ENCODE data around the gene SLC22A12. TPM values are rescaled to one million over a fixed set of nuclear protein-coding genes. Genes with fewer than 3 reads are reported as not detected.

SLC22A12 gene
- total and polyA plus RNA-seq, 2 experiments from 2014 or later, result not detected

GRCh38 chr11:64546600-64546999 lies 44.4 kb upstream of the SLC22A12 start:
- DNase-seq (ENCODE audit: low spot score) (no peak), ATAC-seq (no peak)
- H3K9me3 Mint-ChIP-seq, result no peaks in the 10 kb centered on the region; the same call in 2 of the 3 replicates
- H2AFZ ChIP-seq, result no peak overlapping the region
- no peaks in the 10 kb centered on the region for H3K4me1 ChIP-seq (ENCODE audit: insufficient read depth)
- H3K27ac Mint-ChIP-seq, result no peak overlapping the region
- H3K27ac ChIP-seq (ENCODE audit: low read depth), result no peak overlapping the region
- H3K9me2 ChIP-seq (ENCODE audit: insufficient read depth), result no peaks in the 10 kb centered on the region; the same call in 1 of the 2 replicates
- no peak overlapping the region for H3K4me3 ChIP-seq
- H3K27me3 ChIP-seq (ENCODE audit: insufficient read depth), result no peaks in the 10 kb centered on the region
- H3K36me3 Mint-ChIP-seq (ENCODE audit: low read depth), result no peaks in the 10 kb centered on the region
- H3F3A ChIP-seq (replicated peaks; ENCODE audit: low read depth), result no peaks in the 10 kb centered on the region
- no peak overlapping the region for H3K4me3 Mint-ChIP-seq
- no peak overlapping the region for H3K4me2 ChIP-seq
- no peaks in the 10 kb centered on the region for H3K36me3 ChIP-seq (ENCODE audit: insufficient read depth)
- H3K4me1 Mint-ChIP-seq, result no peaks in the 10 kb centered on the region
- TF ChIP-seq REST (IDR thresholded peaks at IDR 0.05; ENCODE audit: unreplicated experiment), result no peak
- no peak for TF ChIP-seq ZNF114 (CRISPR knock-in tag; IDR thresholded peaks at IDR 0.05)
- TF ChIP-seq CTCF (conservative IDR thresholded peaks at IDR 0.05; ENCODE audit: low read depth in 2 of 2), result no peak
- no peak for TF ChIP-seq ETS1 (IDR thresholded peaks at IDR 0.05)
- no peak for TF ChIP-seq EZH2phosphoT487 (IDR thresholded peaks at IDR 0.05; ENCODE audit: unreplicated experiment)
- no peaks in the 10 kb centered on the region for H3K79me2 ChIP-seq (replicated peaks; ENCODE audit: insufficient read depth)
- peaks cover 5% of the 10 kb centered on the region for H3K27me3 Mint-ChIP-seq (ENCODE audit: insufficient read depth, low read depth, poor library complexity)
- H4K20me1 ChIP-seq (replicated peaks; ENCODE audit: insufficient read depth), result no peaks in the 10 kb centered on the region

GRCh38 chr11:64549969-64550368 lies 41.1 kb upstream of the SLC22A12 start:
- Histone ChIP-seq H3K4me2 (no peak overlapping the region), H3F3A (replicated peaks; ENCODE audit: low read depth) (no peaks in the 10 kb centered on the region), H3K4me3 (no peak overlapping the region), H3K4me1 (ENCODE audit: insufficient read depth) (no peaks in the 10 kb centered on the region), H3K79me2 (replicated peaks; ENCODE audit: insufficient read depth) (no peaks in the 10 kb centered on the region), H3K27ac (ENCODE audit: low read depth) (no peak overlapping the region), H3K27me3 (ENCODE audit: insufficient read depth) (no peaks in the 10 kb centered on the region), H2AFZ (no peak overlapping the region), H3K36me3 (ENCODE audit: insufficient read depth) (no peaks in the 10 kb centered on the region), H3K9me2 (ENCODE audit: insufficient read depth) (no peaks in the 10 kb centered on the region), H4K20me1 (replicated peaks; ENCODE audit: insufficient read depth) (no peaks in the 10 kb centered on the region)
- Mint-ChIP-seq H3K36me3 (ENCODE audit: low read depth) (peaks cover 10% of the 10 kb centered on the region), H3K4me3 (no peak overlapping the region), H3K4me1 (peaks cover 5% of the 10 kb centered on the region), H3K27me3 (ENCODE audit: insufficient read depth, low read depth, poor library complexity) (peaks cover 12% of the 10 kb centered on the region), H3K9me3 (peaks cover 15% of the 10 kb centered on the region; the same call in 2 of the 3 replicates), H3K27ac (no peak overlapping the region)
- DNase-seq (ENCODE audit: low spot score), result no peak
- TF ChIP-seq EZH2 (IDR thresholded peaks at IDR 0.05; ENCODE audit: low read depth, unreplicated experiment), result no peak
- ATAC-seq, result no peak
